ENCODE data around the gene HAUS5. TPM values are rescaled to one million over a fixed set of nuclear protein-coding genes. Genes with fewer than 3 reads are reported as not detected.

HAUS5 gene
- total and polyA plus RNA-seq, 2 of the 8 experiments (the other 6 are each of a cell fraction or from before 2014, with no cell fraction given) = 13.8 to 25.7 TPM

- Histone ChIP-seq H2BK20ac (ENCODE audit: low read length) (no peak overlapping the region), H3K79me2 (ENCODE audit: control insufficient read depth in 1 of 2, insufficient read depth in 2 of 2, low read length in 2 of 2) (no peaks in the 10 kb centered on the region), H4K5ac (ENCODE audit: insufficient read length, low read depth, low read length) (no peak overlapping the region), H2AK5ac (ENCODE audit: low read depth, low read length) (no peak overlapping the region), H2BK5ac (ENCODE audit: low read depth, low read length) (no peak overlapping the region), H4K91ac (replicated peaks; ENCODE audit: insufficient read length, low read length) (no peak overlapping the region), H2BK120ac (replicated peaks; ENCODE audit: low read depth, low read length) (no peak overlapping the region), H3K4ac (replicated peaks; ENCODE audit: insufficient read length, low read depth, low read length) (no peak overlapping the region), H3K23me2 (ENCODE audit: low read depth, low read length) (no peaks in the 10 kb centered on the region), H2BK12ac (ENCODE audit: low read depth, low read length) (no peak overlapping the region), H3K23ac (ENCODE audit: insufficient read length) (no peak overlapping the region), H3K14ac (ENCODE audit: insufficient read length) (no peak overlapping the region), H3K18ac (ENCODE audit: extremely low read depth, low read length) (no peak overlapping the region), H2BK15ac (ENCODE audit: low read length) (no peak overlapping the region), H4K8ac (ENCODE audit: extremely low read depth, insufficient read depth, low read length) (no peak overlapping the region), H3K4me1 (replicated peaks in 1 of 4; ENCODE audit: control insufficient read depth in 3 of 4, insufficient read depth in 4 of 4, low read length in 3 of 4) (peaks cover 0 to 4% (median 0%) of the 10 kb centered on the region in 4 experiments; a peak in 1 of 7 replicates), H3K4me2 (ENCODE audit: insufficient read depth in 1 of 2, low read depth in 2 of 2, low read length in 2 of 2) (no peak overlapping the region), H3K27me3 (replicated peaks in 1 of 4; ENCODE audit: control insufficient read depth in 3 of 4, extremely low read depth in 1 of 4, insufficient read depth in 3 of 4, low read length in 3 of 4) (no peaks in the 10 kb centered on the region), H2AFZ (ENCODE audit: low read length) (no peak overlapping the region), H3K56ac (replicated peaks; ENCODE audit: insufficient read length, low read depth, low read length) (no peak overlapping the region), H3K9ac (replicated peaks in 1 of 4; ENCODE audit: extremely low read depth in 1 of 4, low read depth in 3 of 4, low read length in 3 of 4) (no peak overlapping the region), H3K4me3 (ENCODE audit: extremely low read depth in 1 of 4, insufficient read depth in 2 of 4, low read depth in 3 of 4, low read length in 4 of 4) (no peak overlapping the region), H4K20me1 (replicated peaks in 1 of 2; ENCODE audit: control insufficient read depth in 1 of 2, insufficient read depth in 2 of 2, low read length in 2 of 2) (no peaks in the 10 kb centered on the region), H3K9me3 (ENCODE audit: insufficient read depth in 2 of 2, low read depth in 1 of 2, low read length in 1 of 2) (peaks cover 11% of the 10 kb centered on the region in 2 experiments; a peak in 3 of 4 replicates), H3K79me1 (ENCODE audit: low read depth, low read length) (no peaks in the 10 kb centered on the region), H3K27ac (ENCODE audit: low read depth, low read length) (no peak overlapping the region), H3K36me3 (ENCODE audit: control insufficient read depth in 2 of 4, insufficient read depth in 4 of 4, low read length in 3 of 4) (no peaks in the 10 kb centered on the region)
- ChIA-PET CTCF (ENCODE audit: partially characterized antibody) (interaction anchor here (0.6 to 2.3 kb wide), 2 partner anchors 21 to 37 kb away, joined by 6 to 9 read pairs; no protein-coding TSS in a partner anchor), POLR2A (ENCODE audit: partially characterized antibody) (no interaction called here)
- FAIRE-seq = no peak
- DNase-seq (ENCODE audit: low read depth in 1 of 2, low spot score in 2 of 2) = no peak
- WGBS, 2 experiments (ENCODE audit: extremely low coverage in 1 of 2, insufficient coverage in 1 of 2, insufficient read length in 1 of 2, insufficient replicate concordance in 2 of 2, low coverage in 1 of 2, low lambda C conversion rate in 2 of 2, missing lambda C conversion rate in 1 of 2) = 90% methylated on average over 1 of the region's 1 CpG; no CpG with 5 or more reads in 1 of the 2 experiments
- no peak for TF ChIP-seq CTCF (IDR thresholded peaks at IDR 0.05; ENCODE audit: control extremely low read depth in 1 of 3, insufficient read depth in 1 of 3, low read depth in 1 of 3, low read length in 3 of 3)
- TF ChIP-seq SUZ12 (IDR thresholded peaks at IDR 0.05; ENCODE audit: low read length) = no peak
- no peak for TF ChIP-seq NRF1 (IDR thresholded peaks at IDR 0.05; ENCODE audit: low read depth, low read length)
- no peak for TF ChIP-seq POU5F1 (IDR thresholded peaks at IDR 0.05; ENCODE audit: low read depth, low read length)
- TF ChIP-seq ATF3 (IDR thresholded peaks at IDR 0.05; ENCODE audit: insufficient read depth, low read depth, low read length) = no peak
- TF ChIP-seq CEBPB (IDR thresholded peaks at IDR 0.05; ENCODE audit: low read depth, low read length) = no peak
- TF ChIP-seq EP300 (IDR thresholded peaks at IDR 0.05; ENCODE audit: borderline replicate concordance in 1 of 2, low read depth in 2 of 2, low read length in 2 of 2) = no peak
- no peak for TF ChIP-seq PHF8 (conservative IDR thresholded peaks at IDR 0.05; ENCODE audit: low read depth, low read length)
- no peak for TF ChIP-seq CTBP2 (IDR thresholded peaks at IDR 0.05; ENCODE audit: borderline replicate concordance, insufficient read depth, insufficient read length, low read length)
Observed at GRCh38 chr19:35571406-35571965, 41.0 kb upstream of the HAUS5 start.
